Esophagus muscularis mucosa (tissue), 4 donors: ENCODE measurements around the gene ATG13. TPM values are rescaled to one million over a fixed set of nuclear protein-coding genes. Genes with fewer than 3 reads are reported as not detected.

Experiments used
- DNase-seq: peaks from one replicate; pipeline ENCODE4 v3.0.0-alpha.2; 2017; ENCODE audit errors: extremely low spot score
- H3K27ac ChIP-seq, 4 donors: fragments of 200-600 bp; sonication (generic); replicated peaks in 1 of 4; 1 replicate in 3 of 4; 2 replicates in 1 of 4; pipeline ENCODE4 v1.5.1; 2016 to 2019; ENCODE audit warnings: mild to moderate bottlenecking in 1 of 4
- H3K27me3 ChIP-seq, 4 donors: fragments of 200-600 bp; sonication (generic); one replicate each; pipeline versions ENCODE4 v1.5.1 to v1.6.0; 2016 to 2019
- H3K36me3 ChIP-seq, 4 donors: fragments of 200-600 bp; sonication (generic); one replicate each; pipeline ENCODE4 v1.5.1; 2016 to 2019
- H3K4me1 ChIP-seq, 4 donors: fragments of 200-600 bp; sonication (generic); one replicate each; pipeline ENCODE4 v1.5.1; 2016 to 2019
- H3K4me3 ChIP-seq, 4 donors: fragments of 200-600 bp; sonication (generic); 1 replicate in 2 of 4; 2 replicates in 2 of 4; pipeline ENCODE4 v1.5.1; 2016 to 2019; ENCODE audit warnings: mild to moderate bottlenecking in 4 of 4, moderate library complexity in 1 of 4
- H3K9me3 ChIP-seq, 4 donors: fragments of 200-600 bp; sonication (generic); 1 replicate in 3 of 4; 2 replicates in 1 of 4; pipeline ENCODE4 v1.5.1; 2016 to 2019
- CTCF ChIP-seq, 3 experiments: fragments of 200-600 bp in 2 of 3; fragments of 450-650 bp in 1 of 3; sonication (generic) in 2 of 3; IDR thresholded peaks; one replicate each; pipeline ENCODE4 v1.5.1; 2017 to 2019; ENCODE audit warnings: antibody characterized with exemption in 3 of 3, mild to moderate bottlenecking in 2 of 3, moderate library complexity in 1 of 3
- EP300 ChIP-seq: sonication (generic); formaldehyde crosslinking; IDR thresholded peaks from one replicate; pipeline ENCODE4 v1.6.1; 2017; ENCODE audit warnings: antibody characterized with exemption
- POLR2A ChIP-seq: fragments of 450-650 bp; IDR thresholded peaks from one replicate; pipeline ENCODE4 v1.6.1; 2017; ENCODE audit warnings: antibody characterized with exemption, moderate library complexity, mild to moderate bottlenecking, low read depth
- POLR2AphosphoS5 ChIP-seq, 2 donors: sonication (generic); formaldehyde crosslinking; IDR thresholded peaks; one replicate each; pipeline ENCODE4 v1.6.1; 2017; ENCODE audit warnings: antibody characterized with exemption in 2 of 2
- WGBS: methylation state at CpG from one replicate; pipeline ENCODE4 v1.1.5; 2018; 5-methylcytosine and 5-hydroxymethylcytosine counted together
- intact Hi-C: fragments of 100-400 bp; cut with DNase I; formaldehyde crosslinking; loops from one replicate; pipeline ENCODE4 v1.15.1; 2023
- total RNA-seq, 4 donors: library from RNA; depleted of rRNA; stranded (reverse); fragments of >200 nt; gene quantifications; one replicate each; pipeline versions ENCODE4 v1.1.0 to v1.2.1, GENCODE V29; 2016

ATG13 gene
- total RNA-seq, 4 donors from 2014 or later = 68.7 to 74.3 (median 72.1) TPM

- no peak overlapping the region for H3K4me3 ChIP-seq
- H3K9me3 ChIP-seq = no peaks in the 10 kb centered on the region
- peaks cover 39 to 89% (median 77%) of the 10 kb centered on the region in 4 donors for H3K36me3 ChIP-seq
- intact Hi-C loops = no loop called here
- no peak for DNase-seq
- H3K4me1 ChIP-seq = peaks cover 28 to 42% (median 36%) of the 10 kb centered on the region in 4 donors
- H3K27ac ChIP-seq = peak overlapping the region; percentile 8 to 60 (median 54)
- TF ChIP-seq POLR2AphosphoS5 (IDR thresholded peaks at IDR 0.05) (no peak), CTCF (IDR thresholded peaks at IDR 0.05) (no peak), POLR2A (no peak), EP300 (no peak)
- H3K27me3 ChIP-seq = no peaks in the 10 kb centered on the region
- 92% methylated on average over 11 of the region's 11 CpGs for WGBS
These were observed 65.7 kb downstream of the ATG13 start for GRCh38 chr11:46682773-46683752.

- no peak for DNase-seq
- Histone ChIP-seq H3K4me1 (peaks cover 30 to 43% (median 37%) of the 10 kb centered on the region in 4 donors), H3K4me3 (no peak overlapping the region), H3K36me3 (peaks cover 26 to 89% (median 74%) of the 10 kb centered on the region in 4 donors), H3K27me3 (no peaks in the 10 kb centered on the region), H3K9me3 (no peaks in the 10 kb centered on the region), H3K27ac (peak overlapping the region in 3 of 4 donors; percentile 52 to 60 (median 57))
- TF ChIP-seq POLR2AphosphoS5 (IDR thresholded peaks at IDR 0.05) (no peak), CTCF (IDR thresholded peaks at IDR 0.05) (no peak), POLR2A (no peak), EP300 (no peak)
- intact Hi-C loops = no loop called here
- 62% methylated on average over 3 of the region's 3 CpGs for WGBS
These were observed 67.0 kb downstream of the ATG13 start for GRCh38 chr11:46684367-46684766.

GRCh38 chr11:46686886-46687795 is 69.8 kb downstream of the ATG13 start:
- H3K27ac ChIP-seq = peak overlapping the region; percentile 48 to 66 (median 58)
- WGBS = 64% methylated on average over 15 of the region's 15 CpGs
- H3K4me1 ChIP-seq = peaks cover 30 to 43% (median 37%) of the 10 kb centered on the region in 4 donors
- TF ChIP-seq POLR2AphosphoS5 (IDR thresholded peaks at IDR 0.05) (no peak), CTCF (IDR thresholded peaks at IDR 0.05) (no peak), POLR2A (no peak), EP300 (no peak)
- no peak for DNase-seq
- no peaks in the 10 kb centered on the region for H3K9me3 ChIP-seq
- no peaks in the 10 kb centered on the region for H3K27me3 ChIP-seq
- intact Hi-C loops = no loop called here
- peaks cover 10 to 89% (median 73%) of the 10 kb centered on the region in 4 donors for H3K36me3 ChIP-seq
- H3K4me3 ChIP-seq = no peak overlapping the region

GRCh38 chr11:46690702-46691101 is 73.3 kb downstream of the ATG13 start:
- TF ChIP-seq POLR2A = no peak
- no peak for TF ChIP-seq POLR2AphosphoS5 (IDR thresholded peaks at IDR 0.05)
- no peak for TF ChIP-seq EP300
- TF ChIP-seq CTCF (IDR thresholded peaks at IDR 0.05) = no peak
- intact Hi-C loops = no loop called here
- H3K36me3 ChIP-seq = peaks cover 35 to 100% (median 93%) of the 10 kb centered on the region in 4 donors
- H3K4me3 ChIP-seq = no peak overlapping the region
- H3K9me3 ChIP-seq = no peaks in the 10 kb centered on the region
- WGBS = 96% methylated on average over 1 of the region's 1 CpG
- peaks cover 21 to 41% (median 37%) of the 10 kb centered on the region in 4 donors for H3K4me1 ChIP-seq
- H3K27ac ChIP-seq = no peak overlapping the region
- no peaks in the 10 kb centered on the region for H3K27me3 ChIP-seq
- no peak for DNase-seq
